RWPE2 (cell line): ENCODE results near the gene PDGFRB.

Experiments
- ATAC-seq: fragments of 200-7000 bp; cut with Tn5 transposase; 3 replicates; pipeline ENCODE4 v1.9.1; 2021; ENCODE audit warnings: low read depth
- DNase-seq: peaks from one replicate; pipeline ENCODE4 v3.0.0-alpha.2; 2020; ENCODE audit warnings: low spot score
- H3K27ac ChIP-seq: fragments of 450-650 bp; 2 replicates; pipeline ENCODE4 v1.5.1; 2017; ENCODE audit warnings: mild to moderate bottlenecking; ENCODE audit not compliant: poor library complexity, severe bottlenecking
- H3K27me3 ChIP-seq: fragments of 250-450 bp; sonication (Bioruptor Pico); 2 replicates; pipeline ENCODE4 v1.5.1; 2021; ENCODE audit warnings: mild to moderate bottlenecking, moderate library complexity; ENCODE audit not compliant: insufficient read depth, poor library complexity, severe bottlenecking
- H3K36me3 ChIP-seq: fragments of 250-450 bp; sonication (Bioruptor Pico); 2 replicates; pipeline ENCODE4 v1.5.1; 2020; ENCODE audit warnings: low read depth, mild to moderate bottlenecking, moderate library complexity
- H3K4me1 ChIP-seq: fragments of 250-450 bp; sonication (Bioruptor Pico); 2 replicates; pipeline ENCODE4 v1.5.1; 2021; ENCODE audit warnings: mild to moderate bottlenecking, moderate library complexity; ENCODE audit not compliant: insufficient read depth, poor library complexity, severe bottlenecking
- H3K4me3 ChIP-seq: fragments of 250-450 bp; sonication (Bioruptor Pico); 2 replicates; pipeline ENCODE4 v1.5.1; 2021; ENCODE audit warnings: mild to moderate bottlenecking, moderate library complexity; ENCODE audit not compliant: severe bottlenecking
- H3K9me3 ChIP-seq: fragments of 250-450 bp; sonication (Bioruptor Pico); 2 replicates; pipeline ENCODE4 v1.5.1; 2021; ENCODE audit warnings: mild to moderate bottlenecking, moderate library complexity; ENCODE audit not compliant: severe bottlenecking
- CTCF ChIP-seq: fragments of 450-650 bp; IDR thresholded peaks from one replicate; pipeline ENCODE4 v1.5.1; 2017; ENCODE audit warnings: mild to moderate bottlenecking, moderate library complexity; ENCODE audit not compliant: poor library complexity, severe bottlenecking

The PDGFRB gene

GRCh38 chr5:150117945-150118560 is 37.6 kb downstream of the PDGFRB start:
- Histone ChIP-seq H3K27me3 (no peaks in the 10 kb centered on the region), H3K27ac (no peak overlapping the region), H3K4me3 (no peak overlapping the region), H3K36me3 (no peaks in the 10 kb centered on the region), H3K9me3 (no peaks in the 10 kb centered on the region), H3K4me1 (peaks cover 2% of the 10 kb centered on the region)
- peak; percentile 24 for DNase-seq
- ATAC-seq = no peak
- TF ChIP-seq CTCF = no peak

- H3K27ac ChIP-seq = no peak overlapping the region
- TF ChIP-seq CTCF = no peak
- DNase-seq = peak; percentile 54
- H3K4me3 ChIP-seq = no peak overlapping the region
- no peaks in the 10 kb centered on the region for H3K36me3 ChIP-seq
- peak; percentile 63 for ATAC-seq
- no peaks in the 10 kb centered on the region for H3K9me3 ChIP-seq
- H3K4me1 ChIP-seq = peaks cover 14% of the 10 kb centered on the region
- H3K27me3 ChIP-seq = no peaks in the 10 kb centered on the region
Measured at GRCh38 chr5:150116667-150117400, 38.8 kb downstream of the PDGFRB start.

- Histone ChIP-seq H3K27ac (no peak overlapping the region), H3K4me3 (no peak overlapping the region), H3K9me3 (no peaks in the 10 kb centered on the region), H3K4me1 (peaks cover 15% of the 10 kb centered on the region), H3K27me3 (no peaks in the 10 kb centered on the region), H3K36me3 (no peaks in the 10 kb centered on the region)
- DNase-seq = no peak
- no peak for ATAC-seq
- TF ChIP-seq CTCF = no peak
Measured at GRCh38 chr5:150114773-150115408, 40.8 kb downstream of the PDGFRB start.

- H3K9me3 ChIP-seq = no peaks in the 10 kb centered on the region
- H3K4me1 ChIP-seq = peaks cover 15% of the 10 kb centered on the region
- ATAC-seq (no peak), DNase-seq (no peak)
- H3K27ac ChIP-seq = no peak overlapping the region
- no peaks in the 10 kb centered on the region for H3K27me3 ChIP-seq
- no peak overlapping the region for H3K4me3 ChIP-seq
- no peak for TF ChIP-seq CTCF
- no peaks in the 10 kb centered on the region for H3K36me3 ChIP-seq
Measured at GRCh38 chr5:150114102-150114641, 41.5 kb downstream of the PDGFRB start.
